Measurements from ENCODE around the gene FBXW10B. TPM values are rescaled to one million over a fixed set of nuclear protein-coding genes. Genes with fewer than 3 reads are reported as not detected.

The FBXW10B gene
- total RNA-seq, 1 donor from 2014 or later = 0.20 TPM

Other genes starting within 250 kb of the FBXW10B start
- 0.87 and 2.0 TPM in 2 replicates for gene CDRT4, start 152.1 kb downstream of the FBXW10B start, total RNA-seq
- 13.3 and 19.4 TPM in 2 replicates for gene TVP23C, start 56.2 kb downstream of the FBXW10B start, total RNA-seq
- 40.9 and 42.5 TPM in 2 replicates for gene TRIM16, start 64.6 kb upstream of the FBXW10B start, total RNA-seq
- gene ZNF286A, start 80.0 kb upstream of the FBXW10B start, total RNA-seq = 25.3 and 31.3 TPM in 2 replicates
- not detected in 2 replicates for gene TBC1D26, start 112.6 kb upstream of the FBXW10B start, total RNA-seq

Data from lung microvascular endothelial cell (primary cell).